Erythroblast (primary cell): ENCODE data around the gene MRPL1.

Source experiments
- DNase-seq, 2 experiments: peaks; one replicate each; lab custom pipeline; 2025; lab: John Stamatoyannopoulos, UW
- GATA1 ChIP-seq: IDR thresholded peaks from 2 replicates; pipeline ENCODE4 v1.6.1; 2011; ENCODE audit warnings: low read depth, mild to moderate bottlenecking, control low read depth, low read length, moderate library complexity
- POLR2A ChIP-seq: IDR thresholded peaks from 2 replicates; pipeline ENCODE4 v1.6.1; 2011; ENCODE audit warnings: mild to moderate bottlenecking, low read length

MRPL1 gene

GRCh38 chr4:77833126-77833724 lies 29.4 kb upstream of the MRPL1 start:
- no peak for DNase-seq
- TF ChIP-seq GATA1 (no peak), POLR2A (no peak)

DNA sequence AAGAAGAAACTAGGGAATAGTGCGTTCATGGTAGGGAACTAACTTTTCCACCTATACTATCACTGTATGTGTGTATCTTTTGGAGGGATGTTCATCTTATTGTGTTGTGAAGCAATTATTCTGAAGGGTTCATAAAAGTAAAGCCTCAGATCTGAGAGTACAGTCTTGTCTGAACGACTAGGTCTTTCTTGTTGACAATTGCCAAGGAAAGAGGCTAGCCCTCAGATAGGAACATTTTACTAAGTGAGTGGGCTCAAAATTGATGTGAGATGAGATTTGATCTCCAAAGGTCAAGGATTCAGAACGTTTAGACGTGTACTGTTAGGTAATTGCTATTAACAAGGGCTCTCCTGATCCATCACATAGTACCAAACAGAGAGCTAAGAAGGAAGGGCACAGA lies 28.2 kb upstream of the MRPL1 start:
- TF ChIP-seq POLR2A, result no peak
- no peak for TF ChIP-seq GATA1
- DNase-seq, result no peak

GRCh38 chr4:77843628-77844027 lies 19.0 kb upstream of the MRPL1 start:
- TF ChIP-seq GATA1 (no peak), POLR2A (no peak)
- DNase-seq, result no peak

DNA sequence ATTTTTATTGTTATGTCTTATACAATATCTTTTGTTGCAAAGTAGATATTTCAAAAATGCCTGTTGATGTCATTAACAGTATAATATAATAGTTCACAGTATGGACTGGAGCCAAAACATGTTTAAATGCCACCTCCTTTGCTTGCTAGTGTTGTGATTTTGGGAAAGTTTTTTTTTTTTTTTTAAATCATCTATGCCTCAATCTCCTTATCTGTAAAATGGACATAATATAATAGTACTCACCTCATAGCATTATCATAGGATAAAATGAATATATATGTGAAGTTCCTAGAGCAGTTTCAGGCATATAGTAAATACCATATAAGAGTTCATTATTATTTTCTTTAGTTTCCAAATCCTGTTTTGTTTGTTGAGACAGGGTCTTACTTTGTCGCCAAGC lies 18.3 kb upstream of the MRPL1 start:
- TF ChIP-seq GATA1 (no peak), POLR2A (no peak)
- no peak for DNase-seq

GRCh38 chr4:77845400-77845799 lies 17.2 kb upstream of the MRPL1 start:
- no peak for DNase-seq
- no peak for TF ChIP-seq GATA1
- TF ChIP-seq POLR2A, result no peak

GRCh38 chr4:77845929-77846328 lies 16.7 kb upstream of the MRPL1 start:
- no peak for DNase-seq
- no peak for TF ChIP-seq POLR2A
- TF ChIP-seq GATA1, result no peak

DNA sequence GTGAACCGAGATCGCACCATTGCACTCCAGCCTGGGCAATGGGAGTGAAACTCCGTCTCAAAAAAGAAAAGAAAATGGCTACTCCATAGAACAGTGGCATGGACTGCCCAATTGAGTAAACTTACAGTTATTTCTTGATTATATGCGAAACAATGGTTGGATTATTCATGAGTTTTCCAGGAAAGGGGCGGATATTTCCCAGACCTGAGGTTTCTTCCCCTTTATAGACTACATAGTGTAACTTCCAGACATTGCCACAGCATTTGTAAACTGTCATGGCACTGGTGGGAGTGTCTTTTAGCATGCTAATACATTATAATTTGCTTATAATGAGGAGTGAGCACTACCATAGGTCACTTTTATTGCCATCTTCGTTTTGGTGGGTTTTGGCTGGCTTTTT lies 14.1 kb upstream of the MRPL1 start:
- TF ChIP-seq POLR2A (no peak), GATA1 (no peak)
- DNase-seq, result no peak

- TF ChIP-seq POLR2A (no peak), GATA1 (no peak)
- no peak for DNase-seq
Observed at GRCh38 chr4:77849278-77849965, 13.2 kb upstream of the MRPL1 start.

- TF ChIP-seq POLR2A (no peak), GATA1 (no peak)
- peak in 1 of 2 experiments; percentile 9 for DNase-seq
Observed at GRCh38 chr4:77852892-77853495, 9.6 kb upstream of the MRPL1 start.

DNA sequence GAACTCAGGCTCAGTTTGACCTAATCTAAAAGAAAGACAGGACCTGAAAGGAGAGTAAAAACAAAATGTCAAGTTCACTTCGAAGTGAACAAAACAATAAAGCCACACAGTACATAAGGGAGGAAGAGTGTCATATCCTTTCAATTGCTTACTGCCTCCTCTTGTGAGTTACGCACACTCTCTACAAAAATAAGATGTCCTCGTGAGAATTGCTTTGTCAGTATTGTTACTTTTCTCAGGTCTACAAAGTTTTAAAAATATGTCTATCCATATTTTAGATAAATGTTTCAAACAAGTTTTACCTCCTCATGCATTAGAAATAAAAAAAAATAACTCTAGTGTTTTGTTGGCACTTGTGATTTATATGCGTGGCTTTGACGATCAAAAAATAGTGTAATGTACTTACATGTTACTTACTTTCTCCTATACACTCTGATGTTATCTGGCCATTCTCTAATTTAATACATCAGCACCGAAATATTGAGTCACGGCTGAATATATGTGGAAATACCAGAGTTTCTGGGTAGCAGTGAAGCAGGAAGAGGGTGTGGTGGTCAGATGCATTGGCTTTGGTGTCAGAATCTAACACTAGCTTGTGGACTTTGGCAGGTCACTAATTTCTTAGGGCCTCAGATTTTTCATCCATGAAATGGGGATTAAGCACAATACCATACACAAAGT lies 8.1 kb upstream of the MRPL1 start:
- DNase-seq, result no peak
- TF ChIP-seq POLR2A, result no peak
- TF ChIP-seq GATA1, result no peak

DNA sequence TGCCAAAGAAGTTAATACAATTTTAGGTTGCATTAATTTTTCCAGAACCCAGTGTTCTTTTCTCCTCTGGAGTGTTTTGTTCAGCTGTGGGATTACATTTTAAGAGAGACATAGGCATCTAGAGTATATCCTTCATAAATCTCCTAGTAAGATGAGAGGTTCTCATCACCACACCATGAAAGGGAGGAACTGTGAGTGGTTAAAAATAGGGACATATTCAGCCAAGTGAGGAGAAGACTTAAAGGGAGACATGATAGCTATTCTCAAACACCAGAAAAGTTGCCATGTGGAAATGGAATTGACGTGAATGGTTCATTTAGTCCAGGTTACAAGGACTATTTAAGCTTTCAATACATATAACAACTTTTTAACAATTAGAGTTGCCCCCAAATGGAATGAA lies 6.5 kb upstream of the MRPL1 start:
- DNase-seq, result no peak
- no peak for TF ChIP-seq POLR2A
- no peak for TF ChIP-seq GATA1

DNA sequence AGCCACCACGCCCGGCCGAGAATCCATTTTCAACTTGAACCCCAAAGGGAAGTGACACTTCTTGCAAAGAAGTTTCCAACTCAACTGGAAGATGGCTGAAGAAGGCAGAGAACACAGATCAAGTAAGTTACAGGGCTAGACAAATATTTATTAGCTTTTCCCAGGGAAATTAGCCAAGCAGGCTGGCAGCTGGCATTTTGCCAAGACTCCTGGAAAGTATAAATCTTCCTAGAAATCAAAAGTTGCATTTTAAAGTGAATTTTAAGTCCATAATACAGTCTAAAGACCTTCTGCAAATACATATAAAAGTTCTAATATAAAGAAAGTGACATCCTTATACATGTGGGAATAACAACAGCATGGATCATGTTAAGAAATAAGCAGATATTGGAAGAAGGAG lies 3.4 kb upstream of the MRPL1 start:
- no peak for DNase-seq
- TF ChIP-seq GATA1 (no peak), POLR2A (no peak)

GRCh38 chr4:77861495-77861894 lies 1.1 kb upstream of the MRPL1 start:
- no peak for DNase-seq
- TF ChIP-seq POLR2A, result no peak
- no peak for TF ChIP-seq GATA1

DNA sequence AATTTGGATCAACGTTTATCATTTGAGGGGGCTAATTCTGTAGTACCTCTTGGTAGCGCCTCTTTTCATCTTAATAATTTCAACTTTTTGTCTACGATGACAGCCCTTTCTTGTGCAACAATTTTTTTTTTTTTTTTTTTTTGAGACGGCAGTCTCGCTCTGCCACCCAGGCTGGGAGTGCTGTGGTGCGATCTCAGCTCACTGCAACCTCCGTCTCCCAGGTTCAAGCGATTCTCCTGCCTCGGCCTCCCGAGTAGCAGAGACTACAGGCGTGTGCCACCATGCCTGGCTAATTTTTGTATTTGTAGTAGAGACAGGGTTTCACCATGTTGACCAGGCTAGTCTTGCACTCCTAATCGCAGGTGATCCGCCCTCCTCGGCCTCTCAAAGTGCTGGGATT lies 711 bp downstream of the MRPL1 start:
- peak in 1 of 2 experiments; percentile 70 for DNase-seq
